Fibroblast of lung (primary cell): ENCODE measurements around the gene STRAP.

ENCODE experiments used
- EZH2 ChIP-seq: IDR thresholded peaks from 2 replicates; pipeline ENCODE4 v1.5.1; 2012; ENCODE audit warnings: low read length, control low read depth, mild to moderate bottlenecking; ENCODE audit errors: missing control alignments
- TF ChIP-seq, protein P1 (sequence below), 2 donors: IDR thresholded peaks in 1 of 2; conservative IDR thresholded peaks in 1 of 2; 1 replicate in 1 of 2; 2 replicates in 1 of 2; pipeline ENCODE4 v1.5.1; 2011 to 2012; ENCODE audit warnings: low read length in 2 of 2, control low read depth in 1 of 2, inconsistent platforms in 1 of 2, low read depth in 1 of 2, mild to moderate bottlenecking in 1 of 2

DNA sequence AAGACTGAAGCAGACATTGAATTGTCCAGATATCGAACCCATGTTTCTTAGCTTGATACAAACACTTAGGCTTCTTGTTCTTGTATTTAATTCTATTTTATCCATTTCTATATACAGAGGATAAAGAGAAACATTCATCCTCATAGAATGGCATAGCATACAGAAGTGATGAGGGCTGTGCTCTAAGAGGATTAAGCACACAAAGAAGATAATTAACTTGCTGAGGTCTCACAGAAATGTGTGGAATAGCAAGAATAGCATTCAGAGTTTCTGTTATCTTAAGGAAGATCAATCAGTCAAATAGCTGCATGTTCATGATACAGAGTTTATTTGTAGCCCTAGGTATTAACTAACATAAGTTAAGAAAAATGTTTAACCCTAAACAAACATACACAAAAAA, 27.3 kb upstream of the STRAP start:
- TF ChIP-seq, protein P1, sequence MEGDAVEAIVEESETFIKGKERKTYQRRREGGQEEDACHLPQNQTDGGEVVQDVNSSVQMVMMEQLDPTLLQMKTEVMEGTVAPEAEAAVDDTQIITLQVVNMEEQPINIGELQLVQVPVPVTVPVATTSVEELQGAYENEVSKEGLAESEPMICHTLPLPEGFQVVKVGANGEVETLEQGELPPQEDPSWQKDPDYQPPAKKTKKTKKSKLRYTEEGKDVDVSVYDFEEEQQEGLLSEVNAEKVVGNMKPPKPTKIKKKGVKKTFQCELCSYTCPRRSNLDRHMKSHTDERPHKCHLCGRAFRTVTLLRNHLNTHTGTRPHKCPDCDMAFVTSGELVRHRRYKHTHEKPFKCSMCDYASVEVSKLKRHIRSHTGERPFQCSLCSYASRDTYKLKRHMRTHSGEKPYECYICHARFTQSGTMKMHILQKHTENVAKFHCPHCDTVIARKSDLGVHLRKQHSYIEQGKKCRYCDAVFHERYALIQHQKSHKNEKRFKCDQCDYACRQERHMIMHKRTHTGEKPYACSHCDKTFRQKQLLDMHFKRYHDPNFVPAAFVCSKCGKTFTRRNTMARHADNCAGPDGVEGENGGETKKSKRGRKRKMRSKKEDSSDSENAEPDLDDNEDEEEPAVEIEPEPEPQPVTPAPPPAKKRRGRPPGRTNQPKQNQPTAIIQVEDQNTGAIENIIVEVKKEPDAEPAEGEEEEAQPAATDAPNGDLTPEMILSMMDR (conservative IDR thresholded peaks at IDR 0.05 in 1 of 2, IDR thresholded peaks at IDR 0.05 in 1 of 2; ENCODE audit: low read depth in 1 of 2, low read length in 2 of 2), result no peak
- no peak for TF ChIP-seq EZH2
